ENCODE data around the gene PCDHGB4. TPM values are rescaled to one million over a fixed set of nuclear protein-coding genes. Genes with fewer than 3 reads are reported as not detected.
"Not testable (repeated sequence)": the region's sequence is repeated elsewhere in the genome, so short reads cannot be mapped to it uniquely, and the experiment has no call there.

PCDHGB4 gene
- total RNA-seq, 8 experiments from 2014 or later, result 0.22 to 92.9 (median 1.4) TPM

DNA sequence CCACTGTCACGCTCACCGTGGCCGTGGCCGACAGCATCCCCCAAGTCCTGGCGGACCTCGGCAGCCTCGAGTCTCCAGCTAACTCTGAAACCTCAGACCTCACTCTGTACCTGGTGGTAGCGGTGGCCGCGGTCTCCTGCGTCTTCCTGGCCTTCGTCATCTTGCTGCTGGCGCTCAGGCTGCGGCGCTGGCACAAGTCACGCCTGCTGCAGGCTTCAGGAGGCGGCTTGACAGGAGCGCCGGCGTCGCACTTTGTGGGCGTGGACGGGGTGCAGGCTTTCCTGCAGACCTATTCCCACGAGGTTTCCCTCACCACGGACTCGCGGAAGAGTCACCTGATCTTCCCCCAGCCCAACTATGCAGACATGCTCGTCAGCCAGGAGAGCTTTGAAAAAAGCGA lies 45.2 kb downstream of the PCDHGB4 start:
- ATAC-seq (replicated peaks in 6 of 8); H3K4me3 ChIP-seq; in situ Hi-C loops (cut with MboI; ENCODE audit: low pct_unique_long_range_greater_than_20kb in 2 of 9, low sequenced_read_pairs in 9 of 9, unreplicated experiment in 9 of 9); H3K27ac ChIP-seq; H3K4me1 ChIP-seq (replicated peaks in 1 of 2): not testable (repeated sequence)
- WGBS, 10 experiments, result 31 to 100% (median 85%) methylated on average over 1 to 16 of the region's 29 CpGs; no CpG with 5 or more reads in 2 of the 10 experiments

- 17 to 100% (median 66%) methylated on average over 1 to 2 of the region's 2 CpGs; no CpG with 5 or more reads in 2 of the 10 experiments for WGBS, 10 experiments
- no peaks in the 10 kb centered on the region for H3K4me1 ChIP-seq (replicated peaks in 1 of 2)
- no peak overlapping the region for H3K27ac ChIP-seq
- in situ Hi-C loops (cut with MboI; ENCODE audit: low pct_unique_long_range_greater_than_20kb in 2 of 9, low sequenced_read_pairs in 9 of 9, unreplicated experiment in 9 of 9), result no loop called here
- ATAC-seq (replicated peaks in 6 of 8), result no peak
- no peak overlapping the region for H3K4me3 ChIP-seq
These were observed 46.5 kb downstream of the PCDHGB4 start for GRCh38 chr5:141434006-141434405.

DNA sequence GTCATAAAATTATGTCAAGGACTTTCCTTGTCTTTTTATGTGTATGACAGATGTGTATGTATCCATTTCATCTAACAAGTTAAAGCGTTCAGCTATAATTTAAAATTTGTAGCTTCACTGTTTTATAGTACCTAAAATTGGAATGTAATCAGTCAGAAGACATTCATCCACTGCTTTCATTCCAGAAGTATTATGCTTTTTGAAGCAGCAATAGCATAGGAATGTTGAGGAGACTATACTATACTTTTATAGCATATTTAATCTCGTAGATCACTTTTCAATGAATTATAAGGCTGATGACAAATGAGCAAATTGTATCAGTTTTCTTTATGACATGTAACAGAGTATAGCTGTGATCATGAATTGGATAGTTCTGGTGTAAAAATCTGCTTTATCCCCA lies 49.7 kb downstream of the PCDHGB4 start:
- no peak for ATAC-seq (replicated peaks in 6 of 8)
- no peak overlapping the region for H3K27ac ChIP-seq
- in situ Hi-C loops (cut with MboI; ENCODE audit: low pct_unique_long_range_greater_than_20kb in 2 of 9, low sequenced_read_pairs in 9 of 9, unreplicated experiment in 9 of 9), result no loop called here
- 43 to 100% (median 92%) methylated on average over 1 to 2 of the region's 2 CpGs; no CpG with 5 or more reads in 1 of the 10 experiments for WGBS, 10 experiments
- no peak overlapping the region for H3K4me3 ChIP-seq
- no peaks in the 10 kb centered on the region for H3K4me1 ChIP-seq (replicated peaks in 1 of 2)

DNA sequence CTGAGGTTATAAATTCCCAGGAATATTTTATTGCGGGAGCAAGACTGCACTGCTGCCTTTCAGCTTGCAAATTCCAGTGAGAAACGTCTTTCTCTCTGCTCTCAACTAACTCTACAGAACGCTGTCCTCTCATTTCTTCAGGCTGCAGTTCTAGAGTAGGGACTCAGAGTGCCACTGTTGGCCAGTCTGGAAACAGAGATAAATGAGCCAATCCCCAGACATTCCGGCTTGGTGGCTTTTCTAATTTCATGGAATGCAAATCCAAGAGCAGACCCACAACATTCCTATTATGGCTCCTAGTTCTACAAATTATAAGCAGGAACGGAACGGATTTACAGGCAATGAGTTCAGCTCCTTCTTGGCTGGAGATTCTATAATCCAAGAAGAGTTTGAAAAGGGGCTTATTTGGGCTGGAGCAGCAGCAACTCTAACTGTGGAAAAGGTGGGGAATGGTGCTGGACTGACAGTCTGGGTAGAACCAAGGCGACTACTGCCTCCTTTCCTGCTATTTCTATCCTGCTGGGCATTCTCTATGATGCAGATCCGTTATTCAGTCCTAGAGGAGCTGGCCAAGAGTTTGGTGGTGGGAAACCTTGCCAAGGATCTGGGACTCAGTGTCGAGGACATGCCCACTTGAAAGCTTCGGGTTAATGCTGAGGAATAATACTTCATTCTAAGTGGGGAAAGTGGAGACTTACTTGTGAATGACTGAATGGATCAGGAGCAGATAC lies 52.1 kb downstream of the PCDHGB4 start:
- no peak overlapping the region for H3K4me3 ChIP-seq
- WGBS, 10 experiments, result 35 to 97% (median 81%) methylated on average over 3 to 10 of the region's 10 CpGs
- in situ Hi-C loops (cut with MboI; ENCODE audit: low pct_unique_long_range_greater_than_20kb in 2 of 9, low sequenced_read_pairs in 9 of 9, unreplicated experiment in 9 of 9), result no loop called here
- H3K27ac ChIP-seq, result no peak overlapping the region
- no peaks in the 10 kb centered on the region for H3K4me1 ChIP-seq (replicated peaks in 1 of 2)
- no peak for ATAC-seq (replicated peaks in 6 of 8)

Other genes starting within 250 kb of the PCDHGB4 start
- gene PCDHB6, start 237.6 kb upstream of the PCDHGB4 start, total RNA-seq, result 1 to 10 TPM in 4 of 8 experiments, under 1 TPM in 3, not detected in 1; 0.28 to 2.8 (median 2.3) TPM
- gene PCDHB7, start 215.1 kb upstream of the PCDHGB4 start, total RNA-seq, result 1 to 10 TPM in 3 of 8 experiments, under 1 TPM in 5; 0.20 to 2.0 (median 0.50) TPM
- 1 to 10 TPM in 4 of 8 experiments, under 1 TPM in 4; 0.11 to 4.4 (median 1.8) TPM for gene PCDHB8, start 209.9 kb upstream of the PCDHGB4 start, total RNA-seq
- 1 to 10 TPM in 5 of 8 experiments, under 1 TPM in 3; 0.25 to 3.4 (median 1.8) TPM for gene PCDHB16, start 205.3 kb upstream of the PCDHGB4 start, total RNA-seq
- 10 to 100 TPM in 1 of 8 experiments, 1 to 10 TPM in 6, under 1 TPM in 1; 0.72 to 10.1 (median 2.3) TPM for gene PCDHB9, start 200.5 kb upstream of the PCDHGB4 start, total RNA-seq
- gene PCDHB10, start 195.3 kb upstream of the PCDHGB4 start, total RNA-seq, result 10 to 100 TPM in 1 of 8 experiments, 1 to 10 TPM in 4, under 1 TPM in 3; 0.20 to 25.4 (median 5.5) TPM
- 1 to 10 TPM in 6 of 8 experiments, under 1 TPM in 2; 0.46 to 6.1 (median 3.4) TPM for gene PCDHB11, start 188.1 kb upstream of the PCDHGB4 start, total RNA-seq
- 1 to 10 TPM in 5 of 8 experiments, under 1 TPM in 3; 0.31 to 8.9 (median 2.9) TPM for gene PCDHB12, start 179.0 kb upstream of the PCDHGB4 start, total RNA-seq
- gene PCDHB13, start 173.8 kb upstream of the PCDHGB4 start, total RNA-seq, result 1 to 10 TPM in 7 of 8 experiments, under 1 TPM in 1; 0.25 to 6.7 (median 2.9) TPM
- 10 to 100 TPM in 1 of 8 experiments, 1 to 10 TPM in 7; 1.2 to 16.7 (median 6.5) TPM for gene PCDHB14, start 164.4 kb upstream of the PCDHGB4 start, total RNA-seq
- 1 to 10 TPM in 6 of 8 experiments, under 1 TPM in 2; 0.25 to 8.6 (median 3.5) TPM for gene PCDHB15, start 142.3 kb upstream of the PCDHGB4 start, total RNA-seq
- 1 to 10 TPM in 1 of 8 experiments, under 1 TPM in 5, not detected in 2; 0.14 to 1.4 (median 0.54) TPM for gene SLC25A2, start 83.6 kb upstream of the PCDHGB4 start, total RNA-seq
- gene TAF7, start 66.9 kb upstream of the PCDHGB4 start, total RNA-seq, result 100 to 1,000 TPM in 2 of 8 experiments, 10 to 100 TPM in 6; 58.8 to 118 (median 71.3) TPM
- gene PCDHGA1, start 57.2 kb upstream of the PCDHGB4 start, total RNA-seq, result 1 to 10 TPM in 2 of 8 experiments, under 1 TPM in 6; 0.23 to 1.3 (median 0.79) TPM
- gene PCDHGA2, start 48.9 kb upstream of the PCDHGB4 start, total RNA-seq, result 1 to 10 TPM in 2 of 8 experiments, under 1 TPM in 6; 0.16 to 1.5 (median 0.34) TPM
- 10 to 100 TPM in 1 of 8 experiments, 1 to 10 TPM in 1, under 1 TPM in 6; 0.05 to 32.1 (median 0.65) TPM for gene PCDHGA3, start 43.9 kb upstream of the PCDHGB4 start, total RNA-seq
- 1 to 10 TPM in 3 of 8 experiments, under 1 TPM in 5; 0.33 to 4.4 (median 0.83) TPM for gene PCDHGB1, start 37.6 kb upstream of the PCDHGB4 start, total RNA-seq
- 1 to 10 TPM in 5 of 8 experiments, under 1 TPM in 3; 0.22 to 3.2 (median 1.4) TPM for gene PCDHGA4, start 32.7 kb upstream of the PCDHGB4 start, total RNA-seq
- gene PCDHGB2, start 27.7 kb upstream of the PCDHGB4 start, total RNA-seq, result 10 to 100 TPM in 1 of 8 experiments, 1 to 10 TPM in 2, under 1 TPM in 5; 0.41 to 10.7 (median 0.83) TPM
- 1 to 10 TPM in 2 of 8 experiments, under 1 TPM in 6; 0.16 to 5.2 (median 0.50) TPM for gene PCDHGA5, start 23.5 kb upstream of the PCDHGB4 start, total RNA-seq
- gene PCDHGB3, start 17.5 kb upstream of the PCDHGB4 start, total RNA-seq, result 1 to 10 TPM in 3 of 8 experiments, under 1 TPM in 5; 0.22 to 6.5 (median 0.59) TPM
- gene PCDHGA6, start 13.8 kb upstream of the PCDHGB4 start, total RNA-seq, result 1 to 10 TPM in 4 of 8 experiments, under 1 TPM in 4; 0.11 to 6.9 (median 0.88) TPM
- gene PCDHGA7, start 5.0 kb upstream of the PCDHGB4 start, total RNA-seq, result 1 to 10 TPM in 2 of 8 experiments, under 1 TPM in 6; 0.16 to 5.8 (median 0.52) TPM
- 1 to 10 TPM in 2 of 8 experiments, under 1 TPM in 6; 0.11 to 5.7 (median 0.57) TPM for gene PCDHGA8, start 4.9 kb downstream of the PCDHGB4 start, total RNA-seq
- 10 to 100 TPM in 1 of 8 experiments, 1 to 10 TPM in 3, under 1 TPM in 4; 0.05 to 11.4 (median 0.83) TPM for gene PCDHGB5, start 10.2 kb downstream of the PCDHGB4 start, total RNA-seq
- 1 to 10 TPM in 4 of 8 experiments, under 1 TPM in 4; 0.22 to 5.5 (median 1.3) TPM for gene PCDHGA9, start 15.1 kb downstream of the PCDHGB4 start, total RNA-seq
- 10 to 100 TPM in 5 of 8 experiments, 1 to 10 TPM in 3; 1.1 to 46.7 (median 31.5) TPM for gene PCDHGB6, start 20.3 kb downstream of the PCDHGB4 start, total RNA-seq
- gene PCDHGA10, start 25.3 kb downstream of the PCDHGB4 start, total RNA-seq, result 1 to 10 TPM; 2.1 to 7.6 (median 4.4) TPM
- 10 to 100 TPM in 2 of 8 experiments, 1 to 10 TPM in 6; 4.7 to 31.4 (median 9.2) TPM for gene PCDHGB7, start 30.0 kb downstream of the PCDHGB4 start, total RNA-seq
- 1 to 10 TPM; 1.3 to 8.8 (median 3.8) TPM for gene PCDHGA11, start 33.4 kb downstream of the PCDHGB4 start, total RNA-seq
- 10 to 100 TPM in 1 of 8 experiments, 1 to 10 TPM in 7; 1.0 to 16.1 (median 1.5) TPM for gene PCDHGA12, start 42.8 kb downstream of the PCDHGB4 start, total RNA-seq
- 10 to 100 TPM; 15.4 to 73.0 (median 26.0) TPM for gene PCDHGC3, start 88.3 kb downstream of the PCDHGB4 start, total RNA-seq
- 1 to 10 TPM in 5 of 8 experiments, under 1 TPM in 3; 0.46 to 6.7 (median 4.8) TPM for gene PCDHGC4, start 97.3 kb downstream of the PCDHGB4 start, total RNA-seq
- 1 to 10 TPM in 4 of 8 experiments, under 1 TPM in 4; 0.31 to 4.1 (median 1.1) TPM for gene PCDHGC5, start 101.4 kb downstream of the PCDHGB4 start, total RNA-seq
- 10 to 100 TPM in 6 of 8 experiments, 1 to 10 TPM in 2; 7.4 to 93.8 (median 20.0) TPM for gene DIAPH1, start 231.3 kb downstream of the PCDHGB4 start, total RNA-seq
- gene HDAC3, start 249.2 kb downstream of the PCDHGB4 start, total RNA-seq, result 10 to 100 TPM; 35.2 to 77.3 (median 58.3) TPM
- gene RELL2, start 249.3 kb downstream of the PCDHGB4 start, total RNA-seq, result 10 to 100 TPM in 5 of 8 experiments, 1 to 10 TPM in 3; 6.0 to 18.6 (median 12.5) TPM

Measured in motor neuron (in vitro differentiated cells).